Prostate gland (tissue), 2 donors: ENCODE data around the gene TMEM114.

Experiments used
- POLR2A ChIP-seq: fragments of 450-650 bp; IDR thresholded peaks from one replicate; pipeline ENCODE4 v1.6.1; 2016; ENCODE audit warnings: antibody characterized with exemption, mild to moderate bottlenecking
- POLR2AphosphoS5 ChIP-seq: sonication (generic); formaldehyde crosslinking; IDR thresholded peaks from one replicate; pipeline ENCODE4 v1.6.1; 2017; ENCODE audit warnings: antibody characterized with exemption
- TF ChIP-seq, protein P1 (sequence below), 4 experiments: fragments of 200-600 bp in 2 of 4; fragments of 450-650 bp in 2 of 4; sonication (generic) in 2 of 4; IDR thresholded peaks; 1 replicate in 3 of 4; 2 replicates in 1 of 4; pipeline ENCODE4 v1.5.1; 2016 to 2019; ENCODE audit warnings: antibody characterized with exemption in 4 of 4, mild to moderate bottlenecking in 2 of 4, moderate library complexity in 2 of 4

DNA sequence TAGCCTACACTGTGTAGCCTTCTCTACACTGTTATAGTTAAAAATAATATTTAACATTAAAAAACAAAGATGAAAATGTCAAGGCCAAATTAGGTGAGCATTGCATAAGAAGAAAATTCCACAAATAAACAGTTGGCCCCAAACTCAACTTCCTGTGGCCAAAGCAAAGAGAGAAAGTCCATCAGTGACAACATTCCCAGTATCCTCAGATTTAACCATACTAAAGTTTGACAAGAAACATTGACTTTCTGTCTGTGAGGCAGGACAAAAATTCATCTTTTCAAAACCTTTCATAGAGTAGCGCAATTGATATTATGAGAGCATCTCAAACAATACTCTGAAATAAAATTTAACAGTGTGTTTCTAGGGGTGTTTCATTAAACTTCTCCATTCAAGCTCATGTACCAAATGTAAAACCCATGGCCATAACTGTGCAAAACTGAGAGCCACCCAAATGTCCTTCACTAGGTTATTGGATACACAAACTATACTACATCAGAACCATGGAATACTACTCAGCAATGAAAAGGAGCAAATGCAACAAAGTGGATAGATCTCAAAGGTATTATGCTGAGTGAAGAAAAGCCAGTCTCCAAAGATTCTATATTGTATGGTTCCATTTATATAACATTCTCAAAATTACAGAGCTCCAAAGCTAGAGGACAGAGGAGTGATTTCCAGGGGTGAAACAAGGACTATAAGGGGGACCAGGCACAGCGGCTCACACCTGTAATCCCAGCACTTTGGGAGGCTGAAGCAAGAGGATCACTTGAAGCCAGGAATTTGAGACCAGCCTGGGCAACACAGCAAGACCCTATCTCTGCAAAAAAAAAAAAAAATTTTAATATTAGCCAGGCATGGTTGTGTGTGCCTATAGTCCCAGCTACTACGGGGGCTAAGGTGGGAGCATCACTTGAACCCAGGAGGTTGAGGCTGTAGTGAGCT, 38.7 kb downstream of the TMEM114 start:
- TF ChIP-seq, protein P1, sequence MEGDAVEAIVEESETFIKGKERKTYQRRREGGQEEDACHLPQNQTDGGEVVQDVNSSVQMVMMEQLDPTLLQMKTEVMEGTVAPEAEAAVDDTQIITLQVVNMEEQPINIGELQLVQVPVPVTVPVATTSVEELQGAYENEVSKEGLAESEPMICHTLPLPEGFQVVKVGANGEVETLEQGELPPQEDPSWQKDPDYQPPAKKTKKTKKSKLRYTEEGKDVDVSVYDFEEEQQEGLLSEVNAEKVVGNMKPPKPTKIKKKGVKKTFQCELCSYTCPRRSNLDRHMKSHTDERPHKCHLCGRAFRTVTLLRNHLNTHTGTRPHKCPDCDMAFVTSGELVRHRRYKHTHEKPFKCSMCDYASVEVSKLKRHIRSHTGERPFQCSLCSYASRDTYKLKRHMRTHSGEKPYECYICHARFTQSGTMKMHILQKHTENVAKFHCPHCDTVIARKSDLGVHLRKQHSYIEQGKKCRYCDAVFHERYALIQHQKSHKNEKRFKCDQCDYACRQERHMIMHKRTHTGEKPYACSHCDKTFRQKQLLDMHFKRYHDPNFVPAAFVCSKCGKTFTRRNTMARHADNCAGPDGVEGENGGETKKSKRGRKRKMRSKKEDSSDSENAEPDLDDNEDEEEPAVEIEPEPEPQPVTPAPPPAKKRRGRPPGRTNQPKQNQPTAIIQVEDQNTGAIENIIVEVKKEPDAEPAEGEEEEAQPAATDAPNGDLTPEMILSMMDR (IDR thresholded peaks at IDR 0.05) = no peak
- TF ChIP-seq POLR2AphosphoS5 = no peak
- TF ChIP-seq POLR2A = no peak
